ENCODE data around the gene CLN6.

The CLN6 gene

GRCh38 chr15:68197661-68198437, 31.7 kb downstream of the CLN6 start:
- no peak for DNase-seq (ENCODE audit: low read depth)
- TF ChIP-seq CTCF (conservative IDR thresholded peaks at IDR 0.05; ENCODE audit: control insufficient read depth, insufficient read depth, low read depth, low read length) = no peak
- no peak overlapping the region for H3K4me3 ChIP-seq (ENCODE audit: control insufficient read depth, low read depth, low read length)

GRCh38 chr15:68197170-68197492, 32.4 kb downstream of the CLN6 start:
- no peak overlapping the region for H3K4me3 ChIP-seq (ENCODE audit: control insufficient read depth, low read depth, low read length)
- TF ChIP-seq CTCF (conservative IDR thresholded peaks at IDR 0.05; ENCODE audit: control insufficient read depth, insufficient read depth, low read depth, low read length) = no peak
- no peak for DNase-seq (ENCODE audit: low read depth)

GRCh38 chr15:68196445-68197169, 32.9 kb downstream of the CLN6 start:
- H3K4me3 ChIP-seq (ENCODE audit: control insufficient read depth, low read depth, low read length) = no peak overlapping the region
- no peak for TF ChIP-seq CTCF (conservative IDR thresholded peaks at IDR 0.05; ENCODE audit: control insufficient read depth, insufficient read depth, low read depth, low read length)
- no peak for DNase-seq (ENCODE audit: low read depth)

- DNase-seq (ENCODE audit: low read depth) = no peak
- no peak overlapping the region for H3K4me3 ChIP-seq (ENCODE audit: control insufficient read depth, low read depth, low read length)
- no peak for TF ChIP-seq CTCF (conservative IDR thresholded peaks at IDR 0.05; ENCODE audit: control insufficient read depth, insufficient read depth, low read depth, low read length)
These were observed 34.0 kb downstream of the CLN6 start for GRCh38 chr15:68195336-68196112.

DNA sequence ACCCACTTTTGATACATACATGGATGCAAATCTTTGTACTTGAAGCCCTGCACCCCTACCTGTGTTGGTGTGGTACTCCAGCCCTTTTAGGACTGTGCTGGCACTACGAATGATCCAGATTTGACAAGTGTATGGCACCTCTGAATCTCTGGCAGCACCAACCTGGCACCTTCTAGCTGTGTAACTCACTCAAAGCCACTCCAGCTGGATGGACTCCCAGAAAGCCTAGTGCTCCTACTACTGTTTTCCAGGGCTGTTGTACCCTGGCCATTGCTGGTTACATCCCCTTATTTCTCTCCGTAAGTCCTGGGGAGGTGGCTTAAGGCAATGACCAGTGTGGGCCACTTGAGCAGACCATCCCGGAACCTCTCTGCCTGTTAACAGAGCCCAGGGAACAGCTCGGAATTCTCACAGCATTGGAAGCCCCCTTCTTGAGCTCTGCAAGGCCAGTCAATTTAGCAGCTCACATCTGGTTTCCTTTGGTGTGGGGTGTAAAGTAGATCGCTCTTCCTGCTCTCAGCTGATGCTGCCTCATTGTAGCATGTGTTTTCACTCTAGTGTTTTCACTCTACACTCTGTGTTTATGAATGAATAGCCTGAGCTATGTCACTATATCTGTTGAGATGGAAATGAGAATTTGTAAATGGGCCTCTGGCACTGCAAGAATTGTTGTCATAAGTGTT, 36.6 kb downstream of the CLN6 start:
- H3K4me3 ChIP-seq (ENCODE audit: control insufficient read depth, low read depth, low read length) = no peak overlapping the region
- DNase-seq (ENCODE audit: low read depth) = no peak
- no peak for TF ChIP-seq CTCF (conservative IDR thresholded peaks at IDR 0.05; ENCODE audit: control insufficient read depth, insufficient read depth, low read depth, low read length)

DNA sequence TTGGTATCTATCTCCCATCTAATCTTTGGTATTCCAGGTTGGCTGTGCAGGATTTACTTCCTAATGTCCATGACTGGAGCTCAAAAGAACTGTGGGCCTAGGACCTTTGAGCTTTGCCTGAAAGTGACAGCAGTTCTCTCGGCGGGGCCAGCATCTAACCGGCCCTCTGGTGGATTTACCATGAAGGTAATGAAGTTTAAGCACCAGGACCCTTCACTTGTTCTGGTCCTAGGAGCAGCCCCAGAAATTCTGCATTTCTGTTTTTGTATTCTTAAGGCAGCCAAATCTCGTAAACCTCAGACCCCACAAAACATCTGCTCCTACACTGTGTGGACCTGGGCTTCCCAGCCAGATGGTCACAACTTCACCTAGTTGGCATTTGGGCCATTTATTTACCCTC, 37.4 kb downstream of the CLN6 start:
- TF ChIP-seq CTCF (conservative IDR thresholded peaks at IDR 0.05; ENCODE audit: control insufficient read depth, insufficient read depth, low read depth, low read length) = no peak

More for the DNA sequence above, 37.4 kb downstream of the CLN6 start:
- H3K4me3 ChIP-seq (ENCODE audit: control insufficient read depth, low read depth, low read length) = no peak overlapping the region
- no peak for DNase-seq (ENCODE audit: low read depth)
